ENCODE measurements around the gene YWHAQ. TPM values are rescaled to one million over a fixed set of nuclear protein-coding genes. Genes with fewer than 3 reads are reported as not detected.

Gene YWHAQ
- total and polyA plus RNA-seq, 3 donors from 2014 or later, result 260 to 374 (median 261) TPM

DNA sequence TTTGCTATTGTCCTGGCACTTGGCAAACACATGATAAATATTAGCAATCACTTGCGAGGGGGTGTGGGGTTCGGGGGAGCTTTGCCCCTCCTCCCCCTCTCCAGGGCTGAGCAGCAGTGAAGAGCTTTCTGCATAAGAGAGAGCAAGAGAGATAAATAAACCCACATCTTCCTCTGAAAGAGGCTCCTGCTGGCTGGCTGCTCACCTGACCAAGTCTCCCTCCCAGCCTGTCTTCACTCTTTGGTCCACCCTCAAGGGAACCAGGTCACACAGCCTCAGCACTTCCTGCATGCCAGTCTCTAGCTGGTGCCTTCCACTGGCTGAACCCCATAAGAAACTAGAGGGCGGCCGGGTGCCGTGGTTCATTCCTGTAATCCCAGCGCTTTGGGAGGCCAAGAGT, 18.5 kb upstream of the YWHAQ start:
- 72 to 90% methylated on average over 6 of the region's 6 CpGs for WGBS, 2 donors
- intact Hi-C loops (cut with DNase I; ENCODE audit: low total_unique reads), result no loop called here

GRCh38 chr2:9648821-9649220, 18.0 kb upstream of the YWHAQ start:
- H3K27ac ChIP-seq, result no peak overlapping the region
- WGBS, 2 donors, result 89 to 90% methylated on average over 5 to 10 of the region's 10 CpGs
- H3K27me3 ChIP-seq, result no peaks in the 10 kb centered on the region
- H3K4me1 ChIP-seq, result peaks cover 7% of the 10 kb centered on the region
- intact Hi-C loops (cut with DNase I; ENCODE audit: low total_unique reads), result no loop called here
- no peaks in the 10 kb centered on the region for H3K9me3 ChIP-seq
- no peak for DNase-seq
- no peaks in the 10 kb centered on the region for H3K36me3 ChIP-seq (ENCODE audit: low read depth, missing control alignments)
- TF ChIP-seq POLR2A (IDR thresholded peaks at IDR 0.05) (no peak), CTCF (IDR thresholded peaks at IDR 0.05) (no peak)
- no peak overlapping the region for H3K4me3 ChIP-seq

More for the DNA sequence above, 18.5 kb upstream of the YWHAQ start:
- Histone ChIP-seq H3K4me1 (peaks cover 11% of the 10 kb centered on the region), H3K27ac (no peak overlapping the region), H3K4me3 (no peak overlapping the region), H3K36me3 (ENCODE audit: low read depth, missing control alignments) (no peaks in the 10 kb centered on the region), H3K9me3 (no peaks in the 10 kb centered on the region), H3K27me3 (no peaks in the 10 kb centered on the region)
- DNase-seq, result no peak
- no peak for TF ChIP-seq CTCF (IDR thresholded peaks at IDR 0.05)
- TF ChIP-seq POLR2A (IDR thresholded peaks at IDR 0.05), result no peak

DNA sequence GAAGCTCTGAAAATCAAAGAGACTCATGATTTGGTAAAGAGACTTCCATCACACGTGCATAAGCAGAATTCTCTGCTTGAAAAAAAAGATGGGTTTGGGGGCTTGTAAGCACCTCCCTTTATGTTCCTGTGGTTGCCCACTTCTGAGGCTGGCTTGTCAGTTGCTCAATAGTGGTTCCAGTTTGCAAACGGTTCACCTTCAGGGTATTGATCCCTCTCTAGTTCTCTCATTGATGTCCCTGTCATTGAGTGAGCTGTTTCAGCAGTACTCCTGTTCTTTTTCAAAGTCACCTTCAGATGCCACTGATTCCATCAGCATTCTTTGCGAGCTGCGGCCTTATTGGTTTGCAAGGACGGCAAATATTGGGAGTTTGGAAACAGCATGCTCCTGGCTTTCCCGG, 17.1 kb upstream of the YWHAQ start:
- no peak overlapping the region for H3K4me3 ChIP-seq
- 71 to 88% methylated on average over 6 of the region's 6 CpGs for WGBS, 2 donors

DNA sequence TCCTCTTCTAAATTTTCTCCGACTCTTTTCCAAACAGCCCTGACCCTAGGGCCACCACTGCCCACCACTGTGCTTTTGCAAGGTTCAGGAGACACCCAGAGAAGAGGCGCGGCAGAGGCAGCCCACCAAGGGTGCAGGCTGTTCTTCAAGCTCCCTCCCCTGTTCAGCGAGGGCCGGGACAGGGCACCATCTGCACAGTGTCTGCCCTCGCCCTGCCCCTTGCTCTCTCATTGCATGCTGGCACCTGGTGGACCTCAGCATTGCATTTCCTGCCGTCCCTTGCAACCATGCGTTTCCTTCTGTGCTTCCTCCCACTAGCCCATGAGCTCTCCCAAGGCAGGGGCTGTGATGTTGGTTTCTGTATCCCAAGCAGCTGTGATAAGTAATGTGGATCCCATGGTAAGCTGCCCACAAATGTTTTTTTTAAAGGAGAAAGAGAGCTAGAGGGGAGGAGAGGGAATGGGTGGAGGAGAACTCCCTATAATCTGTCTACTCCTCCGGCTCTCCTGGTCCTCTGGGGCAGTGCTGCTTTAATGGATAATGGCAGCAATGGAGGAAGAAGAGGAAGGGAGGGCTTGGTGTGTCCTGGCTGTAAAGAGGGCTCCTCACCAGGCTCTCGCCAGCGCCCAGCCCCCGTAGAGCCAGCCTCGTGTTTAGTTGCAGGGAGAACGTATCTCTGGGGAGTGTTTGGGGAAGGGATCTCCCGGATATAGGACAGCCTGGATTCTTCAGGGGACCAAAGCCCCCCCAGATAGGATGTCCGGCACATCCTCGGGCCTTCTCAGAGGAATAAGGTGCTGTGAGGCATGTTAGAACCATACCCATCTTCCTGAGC, 15.6 kb upstream of the YWHAQ start:
- intact Hi-C loops (cut with DNase I; ENCODE audit: low total_unique reads), result no loop called here
- WGBS, 2 donors, result 57 to 69% methylated on average over 15 to 17 of the region's 17 CpGs
- TF ChIP-seq POLR2A (IDR thresholded peaks at IDR 0.05), result no peak

More for the DNA sequence above, 17.1 kb upstream of the YWHAQ start:
- intact Hi-C loops (cut with DNase I; ENCODE audit: low total_unique reads), result no loop called here
- no peak for DNase-seq
- no peaks in the 10 kb centered on the region for H3K9me3 ChIP-seq
- no peaks in the 10 kb centered on the region for H3K27me3 ChIP-seq
- no peak overlapping the region for H3K27ac ChIP-seq
- H3K4me1 ChIP-seq, result peaks cover under 1% of the 10 kb centered on the region
- H3K36me3 ChIP-seq (ENCODE audit: low read depth, missing control alignments), result no peaks in the 10 kb centered on the region
- no peak for TF ChIP-seq POLR2A (IDR thresholded peaks at IDR 0.05)
- TF ChIP-seq CTCF (IDR thresholded peaks at IDR 0.05), result no peak

DNA sequence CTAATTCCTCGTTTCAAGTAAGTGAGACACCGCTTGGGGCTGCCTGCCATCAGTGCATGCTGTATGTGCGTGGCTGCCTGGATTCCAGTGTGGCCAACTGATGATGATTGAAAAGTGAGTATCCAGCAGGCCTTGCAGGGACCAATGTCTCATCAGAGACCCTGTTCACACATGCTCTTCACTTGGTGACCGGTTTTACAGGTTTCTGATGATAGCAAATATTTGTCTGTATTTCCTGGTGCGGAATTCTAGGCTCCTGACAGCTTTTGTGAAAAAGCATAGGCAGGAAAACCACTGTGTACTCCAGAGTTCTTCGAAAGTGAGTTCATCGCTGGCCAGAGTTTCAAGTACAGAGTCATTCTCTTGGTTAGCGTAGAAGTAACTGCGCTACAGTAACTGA, 13.8 kb upstream of the YWHAQ start:
- intact Hi-C loops (cut with DNase I; ENCODE audit: low total_unique reads), result no loop called here
- Histone ChIP-seq H3K27me3 (no peaks in the 10 kb centered on the region), H3K9me3 (no peaks in the 10 kb centered on the region), H3K36me3 (ENCODE audit: low read depth, missing control alignments) (no peaks in the 10 kb centered on the region), H3K27ac (no peak overlapping the region), H3K4me1 (peaks cover 11% of the 10 kb centered on the region), H3K4me3 (no peak overlapping the region)
- WGBS, 2 donors, result 97 to 98% methylated on average over 9 of the region's 9 CpGs
- no peak for DNase-seq
- TF ChIP-seq POLR2A (IDR thresholded peaks at IDR 0.05) (no peak), CTCF (IDR thresholded peaks at IDR 0.05) (no peak)

More for the DNA sequence above, 15.6 kb upstream of the YWHAQ start:
- H3K27me3 ChIP-seq, result no peaks in the 10 kb centered on the region
- no peaks in the 10 kb centered on the region for H3K36me3 ChIP-seq (ENCODE audit: low read depth, missing control alignments)
- H3K4me1 ChIP-seq, result no peaks in the 10 kb centered on the region
- no peak overlapping the region for H3K4me3 ChIP-seq
- DNase-seq, result no peak
- no peaks in the 10 kb centered on the region for H3K9me3 ChIP-seq
- H3K27ac ChIP-seq, result no peak overlapping the region

All from testis (tissue), 3 donors.